GM19438 (cell line): Measurements from ENCODE around the gene MAGEA6.
"Not testable (repeated sequence)": the region's sequence is repeated elsewhere in the genome, so short reads cannot be mapped to it uniquely, and the experiment has no call there.

ENCODE experiments used
- ATAC-seq: cut with Tn5 transposase; IDR thresholded peaks from one replicate; pipeline ENCODE4 v1.9.1; 2021; ENCODE audit warnings: low read depth; ENCODE audit not compliant: unreplicated experiment

MAGEA6 gene

GRCh38 chrX:152769549-152770289 lies at the start of gene MAGEA6:
Gene MAGEA6 (minus strand): TSS chrX:152769689. CDS start chrX:152767650, 2,039 bp downstream.
- not testable (repeated sequence) for ATAC-seq

- ATAC-seq: no peak
These were observed 49.8 kb upstream of the MAGEA6 start for GRCh38 chrX:152819266-152819665.

GRCh38 chrX:152818356-152818755 lies 48.9 kb upstream of the MAGEA6 start:
- no peak for ATAC-seq

GRCh38 chrX:152817078-152817764 lies 47.7 kb upstream of the MAGEA6 start:
- no peak for ATAC-seq

GRCh38 chrX:152814048-152814447 lies 44.6 kb upstream of the MAGEA6 start:
- ATAC-seq: no peak

GRCh38 chrX:152813206-152813605 lies 43.7 kb upstream of the MAGEA6 start:
- no peak for ATAC-seq

- ATAC-seq: no peak
These were observed 40.9 kb upstream of the MAGEA6 start for GRCh38 chrX:152810403-152810802.

- no peak for ATAC-seq
These were observed 36.5 kb upstream of the MAGEA6 start for GRCh38 chrX:152806035-152806434.

GRCh38 chrX:152798945-152799344 lies 29.5 kb upstream of the MAGEA6 start:
- no peak for ATAC-seq

GRCh38 chrX:152787062-152787461 lies 17.6 kb upstream of the MAGEA6 start:
- peak; percentile 74 for ATAC-seq

GRCh38 chrX:152766562-152766961 lies 2.9 kb downstream of the MAGEA6 start:
- ATAC-seq: not testable (repeated sequence)

- ATAC-seq: not testable (repeated sequence)
These were observed 7.9 kb downstream of the MAGEA6 start for GRCh38 chrX:152761582-152761981.

GRCh38 chrX:152759544-152759943 lies 9.9 kb downstream of the MAGEA6 start:
- ATAC-seq: not testable (repeated sequence)

GRCh38 chrX:152758918-152759317 lies 10.6 kb downstream of the MAGEA6 start, which contains the start of gene CSAG3:
Gene CSAG3 (plus strand): TSS chrX:152759218.
- not testable (repeated sequence) for ATAC-seq

- not testable (repeated sequence) for ATAC-seq
These were observed 14.6 kb downstream of the MAGEA6 start for GRCh38 chrX:152754871-152755270.

- ATAC-seq: not testable (repeated sequence)
These were observed 15.5 kb downstream of the MAGEA6 start, which contains the start of gene MAGEA2 for GRCh38 chrX:152753686-152754650. Gene MAGEA2 (minus strand): TSS chrX:152753842. CDS start chrX:152751363, 2,479 bp downstream.

GRCh38 chrX:152738560-152738959 lies 30.9 kb downstream of the MAGEA6 start:
- ATAC-seq: no peak

- ATAC-seq: not testable (repeated sequence)
These were observed 33.0 kb downstream of the MAGEA6 start for GRCh38 chrX:152736528-152736927.

- no peak for ATAC-seq
These were observed 33.5 kb downstream of the MAGEA6 start for GRCh38 chrX:152735860-152736511.

- ATAC-seq: no peak
These were observed 34.4 kb downstream of the MAGEA6 start for GRCh38 chrX:152735101-152735500.
